ENCODE results near the gene ITGB1.

ITGB1 gene

GRCh38 chr10:32956365-32957197 lies 1.4 kb downstream of the ITGB1 start:
- Histone ChIP-seq H3K27me3 (ENCODE audit: control insufficient read depth in 2 of 2, insufficient read depth in 2 of 2, low read length in 2 of 2) (no peaks in the 10 kb centered on the region), H3K4me3 (ENCODE audit: low read length in 2 of 2) (peak overlapping the region; percentile 81 to 95), H3K4me1 (ENCODE audit: control insufficient read depth in 2 of 2, insufficient read depth in 2 of 2, low read length in 2 of 2) (peaks cover 12 to 25% of the 10 kb centered on the region in 2 donors), H3K36me3 (ENCODE audit: control insufficient read depth in 2 of 2, insufficient read depth in 2 of 2, low read length in 2 of 2) (no peaks in the 10 kb centered on the region), H3K27ac (ENCODE audit: low read depth in 2 of 2, low read length in 2 of 2) (peak overlapping the region; percentile 90 to 93), H3K9ac (ENCODE audit: low read depth in 1 of 2, low read length in 2 of 2) (peak overlapping the region; percentile 86 to 99), H3K9me3 (ENCODE audit: control insufficient read depth in 2 of 2, low read length in 2 of 2) (no peaks in the 10 kb centered on the region)

DNA sequence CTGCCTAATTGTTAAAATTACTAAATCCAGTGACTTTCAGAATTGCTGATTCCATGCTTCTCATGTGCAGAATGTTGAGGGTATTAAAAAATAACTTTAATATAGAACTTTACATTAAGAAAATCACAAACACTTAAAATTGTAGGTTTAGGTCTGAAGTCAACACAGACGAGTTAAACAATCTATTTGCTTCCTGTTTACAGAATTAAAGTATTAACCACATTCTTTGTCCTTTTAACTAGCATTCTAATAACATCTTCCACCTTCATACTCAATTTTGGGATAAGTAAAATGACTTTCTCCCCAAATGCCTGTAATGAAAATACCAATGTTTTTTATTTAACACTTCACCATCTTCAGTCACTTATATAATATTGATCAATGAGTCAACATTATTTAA lies 2.2 kb downstream of the ITGB1 start:
- Histone ChIP-seq H3K4me1 (ENCODE audit: control insufficient read depth in 2 of 2, insufficient read depth in 2 of 2, low read length in 2 of 2) (peaks cover 13 to 24% of the 10 kb centered on the region in 2 donors), H3K4me3 (ENCODE audit: low read length in 2 of 2) (peak overlapping the region; percentile 30 to 81), H3K9ac (ENCODE audit: low read depth in 1 of 2, low read length in 2 of 2) (peak overlapping the region in 1 of 2 donors; percentile 99), H3K9me3 (ENCODE audit: control insufficient read depth in 2 of 2, low read length in 2 of 2) (no peaks in the 10 kb centered on the region), H3K36me3 (ENCODE audit: control insufficient read depth in 2 of 2, insufficient read depth in 2 of 2, low read length in 2 of 2) (no peaks in the 10 kb centered on the region), H3K27ac (ENCODE audit: low read depth in 2 of 2, low read length in 2 of 2) (no peak overlapping the region), H3K27me3 (ENCODE audit: control insufficient read depth in 2 of 2, insufficient read depth in 2 of 2, low read length in 2 of 2) (no peaks in the 10 kb centered on the region)

DNA sequence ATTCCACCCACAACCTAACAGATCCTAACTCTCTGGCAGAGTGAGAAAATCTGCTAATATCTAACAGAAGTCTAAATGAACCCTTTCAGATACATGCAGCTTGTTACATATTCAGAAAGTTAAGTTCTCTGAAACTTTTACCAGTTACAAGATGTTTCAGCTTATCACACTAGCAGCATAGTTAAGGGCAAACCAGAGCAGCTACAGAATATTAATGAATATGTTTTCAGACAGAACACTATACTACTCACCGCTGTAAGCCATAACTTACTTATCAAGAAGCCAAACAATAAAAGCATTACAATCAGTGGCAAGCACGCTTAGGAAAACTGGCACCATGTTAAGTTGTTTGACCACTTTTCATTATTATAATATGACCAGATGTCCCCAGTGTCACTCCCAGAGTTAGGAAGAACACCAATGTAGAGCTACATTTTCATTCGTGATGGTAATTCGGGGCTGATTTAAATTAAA lies 2.7 kb downstream of the ITGB1 start:
- peak overlapping the region; percentile 36 to 99 for H3K9ac ChIP-seq (ENCODE audit: low read depth in 1 of 2, low read length in 2 of 2)
- no peaks in the 10 kb centered on the region for H3K9me3 ChIP-seq (ENCODE audit: control insufficient read depth in 2 of 2, low read length in 2 of 2)
- no peaks in the 10 kb centered on the region for H3K27me3 ChIP-seq (ENCODE audit: control insufficient read depth in 2 of 2, insufficient read depth in 2 of 2, low read length in 2 of 2)
- peak overlapping the region; percentile 17 to 81 for H3K4me3 ChIP-seq (ENCODE audit: low read length in 2 of 2)
- no peaks in the 10 kb centered on the region for H3K36me3 ChIP-seq (ENCODE audit: control insufficient read depth in 2 of 2, insufficient read depth in 2 of 2, low read length in 2 of 2)
- no peak overlapping the region for H3K27ac ChIP-seq (ENCODE audit: low read depth in 2 of 2, low read length in 2 of 2)
- peaks cover 15 to 25% of the 10 kb centered on the region in 2 donors for H3K4me1 ChIP-seq (ENCODE audit: control insufficient read depth in 2 of 2, insufficient read depth in 2 of 2, low read length in 2 of 2)

GRCh38 chr10:32954545-32955298 lies 3.3 kb downstream of the ITGB1 start:
- H3K4me1 ChIP-seq (ENCODE audit: control insufficient read depth in 2 of 2, insufficient read depth in 2 of 2, low read length in 2 of 2): peaks cover 15 to 25% of the 10 kb centered on the region in 2 donors
- no peaks in the 10 kb centered on the region for H3K27me3 ChIP-seq (ENCODE audit: control insufficient read depth in 2 of 2, insufficient read depth in 2 of 2, low read length in 2 of 2)
- peak overlapping the region in 1 of 2 donors; percentile 81 for H3K4me3 ChIP-seq (ENCODE audit: low read length in 2 of 2)
- no peak overlapping the region for H3K27ac ChIP-seq (ENCODE audit: low read depth in 2 of 2, low read length in 2 of 2)
- no peaks in the 10 kb centered on the region for H3K9me3 ChIP-seq (ENCODE audit: control insufficient read depth in 2 of 2, low read length in 2 of 2)
- H3K9ac ChIP-seq (ENCODE audit: low read depth in 1 of 2, low read length in 2 of 2): peak overlapping the region; percentile 33 to 36
- no peaks in the 10 kb centered on the region for H3K36me3 ChIP-seq (ENCODE audit: control insufficient read depth in 2 of 2, insufficient read depth in 2 of 2, low read length in 2 of 2)

GRCh38 chr10:32954080-32954479 lies 4.0 kb downstream of the ITGB1 start:
- Histone ChIP-seq H3K4me3 (ENCODE audit: low read length in 2 of 2) (no peak overlapping the region), H3K36me3 (ENCODE audit: control insufficient read depth in 2 of 2, insufficient read depth in 2 of 2, low read length in 2 of 2) (no peaks in the 10 kb centered on the region), H3K27ac (ENCODE audit: low read depth in 2 of 2, low read length in 2 of 2) (no peak overlapping the region), H3K4me1 (ENCODE audit: control insufficient read depth in 2 of 2, insufficient read depth in 2 of 2, low read length in 2 of 2) (peaks cover 9 to 18% of the 10 kb centered on the region in 2 donors), H3K27me3 (ENCODE audit: control insufficient read depth in 2 of 2, insufficient read depth in 2 of 2, low read length in 2 of 2) (no peaks in the 10 kb centered on the region), H3K9ac (ENCODE audit: low read depth in 1 of 2, low read length in 2 of 2) (no peak overlapping the region), H3K9me3 (ENCODE audit: control insufficient read depth in 2 of 2, low read length in 2 of 2) (no peaks in the 10 kb centered on the region)

DNA sequence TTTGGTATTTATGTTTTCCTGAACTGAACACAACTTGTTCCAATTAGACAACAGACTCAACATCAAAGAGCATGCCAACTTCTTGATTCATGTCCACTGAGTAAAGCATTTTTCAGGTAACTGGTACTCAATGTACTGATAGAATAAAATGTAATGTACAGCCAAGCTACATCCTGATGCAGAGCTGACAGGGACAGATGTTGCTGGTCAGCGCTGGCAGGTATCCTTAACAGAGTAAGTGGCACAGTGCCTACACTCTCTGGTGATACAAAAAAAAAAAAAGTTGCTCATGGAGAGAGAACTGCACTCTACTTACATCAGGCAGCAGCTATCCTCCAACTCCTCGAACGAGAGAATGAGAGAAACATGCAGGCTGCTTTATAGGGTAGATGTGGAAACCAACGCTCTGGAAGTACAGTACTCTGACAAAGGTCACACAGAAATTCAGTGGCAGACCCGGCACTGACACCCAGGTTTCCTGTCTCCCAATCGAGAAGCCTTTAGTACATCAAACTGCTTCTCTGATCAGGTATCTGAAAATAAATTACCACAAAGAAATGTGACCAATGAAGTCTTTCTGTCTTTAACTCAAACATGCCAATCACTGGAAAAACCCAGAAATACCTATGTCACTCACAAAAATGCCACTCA lies 4.6 kb downstream of the ITGB1 start:
- Histone ChIP-seq H3K4me3 (ENCODE audit: low read length in 2 of 2) (no peak overlapping the region), H3K27ac (ENCODE audit: low read depth in 2 of 2, low read length in 2 of 2) (no peak overlapping the region), H3K4me1 (ENCODE audit: control insufficient read depth in 2 of 2, insufficient read depth in 2 of 2, low read length in 2 of 2) (peaks cover 8 to 17% of the 10 kb centered on the region in 2 donors), H3K9ac (ENCODE audit: low read depth in 1 of 2, low read length in 2 of 2) (no peak overlapping the region), H3K36me3 (ENCODE audit: control insufficient read depth in 2 of 2, insufficient read depth in 2 of 2, low read length in 2 of 2) (no peaks in the 10 kb centered on the region), H3K27me3 (ENCODE audit: control insufficient read depth in 2 of 2, insufficient read depth in 2 of 2, low read length in 2 of 2) (no peaks in the 10 kb centered on the region), H3K9me3 (ENCODE audit: control insufficient read depth in 2 of 2, low read length in 2 of 2) (no peaks in the 10 kb centered on the region)

DNA sequence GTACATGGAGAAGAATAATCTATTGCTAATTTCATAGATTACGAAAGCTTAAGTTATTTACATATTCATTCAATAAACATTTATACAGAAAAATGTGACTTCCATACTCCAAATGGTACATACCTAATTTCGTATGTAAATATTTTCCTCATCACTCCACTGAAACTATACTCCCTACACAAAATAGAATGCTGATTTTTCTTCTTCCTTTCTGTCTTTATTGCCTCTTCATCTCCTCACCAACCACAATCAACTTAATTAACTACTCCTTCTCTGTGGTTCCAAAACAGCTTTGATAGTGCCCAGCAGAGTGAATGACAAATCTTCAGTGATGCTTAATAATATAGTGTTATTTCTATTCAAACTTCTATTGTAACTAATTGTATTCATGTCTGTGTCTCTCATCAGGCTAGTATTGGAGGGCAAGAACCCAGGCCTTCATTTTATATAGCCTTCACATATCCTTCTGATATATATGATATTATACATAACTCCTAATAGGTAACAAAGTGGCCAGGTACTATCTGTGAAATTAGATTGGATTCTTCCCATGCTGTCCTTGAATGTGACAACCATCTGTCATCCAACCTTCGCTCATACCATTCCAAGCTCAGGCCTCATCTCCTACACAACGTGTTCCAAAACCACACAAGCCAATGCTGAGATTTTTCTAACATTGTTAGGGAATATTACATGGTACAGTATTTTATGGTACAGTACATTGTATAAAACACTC lies 5.3 kb downstream of the ITGB1 start:
- Histone ChIP-seq H3K36me3 (ENCODE audit: control insufficient read depth in 2 of 2, insufficient read depth in 2 of 2, low read length in 2 of 2) (no peaks in the 10 kb centered on the region), H3K4me1 (ENCODE audit: control insufficient read depth in 2 of 2, insufficient read depth in 2 of 2, low read length in 2 of 2) (peaks cover 8 to 17% of the 10 kb centered on the region in 2 donors), H3K27ac (ENCODE audit: low read depth in 2 of 2, low read length in 2 of 2) (no peak overlapping the region), H3K9ac (ENCODE audit: low read depth in 1 of 2, low read length in 2 of 2) (no peak overlapping the region), H3K4me3 (ENCODE audit: low read length in 2 of 2) (no peak overlapping the region), H3K27me3 (ENCODE audit: control insufficient read depth in 2 of 2, insufficient read depth in 2 of 2, low read length in 2 of 2) (no peaks in the 10 kb centered on the region), H3K9me3 (ENCODE audit: control insufficient read depth in 2 of 2, low read length in 2 of 2) (no peaks in the 10 kb centered on the region)

DNA sequence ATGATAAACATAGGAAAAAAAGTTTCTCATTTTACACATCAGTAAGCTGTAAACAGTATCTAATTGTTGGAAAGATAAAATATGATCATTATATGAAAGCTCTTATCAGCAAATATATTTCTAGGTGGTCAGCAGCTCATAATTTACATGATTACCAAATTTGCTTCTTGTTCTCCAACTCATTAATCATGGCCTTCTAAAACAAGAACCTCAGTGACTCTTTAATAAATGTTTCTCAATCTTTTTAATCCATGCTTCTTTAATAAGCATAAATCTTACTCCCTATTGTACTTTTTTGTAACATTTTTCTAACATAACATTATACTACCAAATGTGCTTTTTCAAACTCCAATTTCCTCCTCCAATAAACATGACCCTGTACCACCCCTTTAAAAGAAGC lies 5.9 kb downstream of the ITGB1 start:
- H3K4me1 ChIP-seq (ENCODE audit: control insufficient read depth in 2 of 2, insufficient read depth in 2 of 2, low read length in 2 of 2): peaks cover 8 to 17% of the 10 kb centered on the region in 2 donors
- H3K27me3 ChIP-seq (ENCODE audit: control insufficient read depth in 2 of 2, insufficient read depth in 2 of 2, low read length in 2 of 2): no peaks in the 10 kb centered on the region
- H3K9ac ChIP-seq (ENCODE audit: low read depth in 1 of 2, low read length in 2 of 2): no peak overlapping the region
- no peak overlapping the region for H3K4me3 ChIP-seq (ENCODE audit: low read length in 2 of 2)
- H3K27ac ChIP-seq (ENCODE audit: low read depth in 2 of 2, low read length in 2 of 2): no peak overlapping the region
- H3K9me3 ChIP-seq (ENCODE audit: control insufficient read depth in 2 of 2, low read length in 2 of 2): no peaks in the 10 kb centered on the region
- H3K36me3 ChIP-seq (ENCODE audit: control insufficient read depth in 2 of 2, insufficient read depth in 2 of 2, low read length in 2 of 2): no peaks in the 10 kb centered on the region

DNA sequence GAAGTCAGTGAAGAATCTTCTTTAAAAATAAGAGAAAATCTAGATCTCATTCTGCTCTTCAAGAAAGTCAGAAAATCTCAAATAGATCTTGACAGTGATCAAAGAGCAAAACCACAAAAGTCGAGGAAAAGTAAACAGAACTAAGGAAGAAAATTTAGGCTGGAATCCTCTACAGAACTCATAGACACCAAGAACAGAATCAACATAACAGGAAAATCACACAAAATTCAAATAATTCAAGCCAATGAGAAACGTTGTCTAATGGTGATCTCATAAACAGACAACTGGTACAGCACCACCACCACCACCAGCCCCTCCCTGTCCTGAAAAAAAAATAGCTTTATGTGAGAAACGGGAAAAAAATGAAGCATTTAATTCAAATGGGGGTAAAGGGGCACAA lies 6.9 kb downstream of the ITGB1 start:
- Histone ChIP-seq H3K9me3 (ENCODE audit: control insufficient read depth in 2 of 2, low read length in 2 of 2) (no peaks in the 10 kb centered on the region), H3K36me3 (ENCODE audit: control insufficient read depth in 2 of 2, insufficient read depth in 2 of 2, low read length in 2 of 2) (no peaks in the 10 kb centered on the region), H3K4me1 (ENCODE audit: control insufficient read depth in 2 of 2, insufficient read depth in 2 of 2, low read length in 2 of 2) (peaks cover 8 to 17% of the 10 kb centered on the region in 2 donors), H3K4me3 (ENCODE audit: low read length in 2 of 2) (no peak overlapping the region), H3K27ac (ENCODE audit: low read depth in 2 of 2, low read length in 2 of 2) (no peak overlapping the region), H3K27me3 (ENCODE audit: control insufficient read depth in 2 of 2, insufficient read depth in 2 of 2, low read length in 2 of 2) (no peaks in the 10 kb centered on the region), H3K9ac (ENCODE audit: low read depth in 1 of 2, low read length in 2 of 2) (no peak overlapping the region)
